DND-41 (cell line): ENCODE measurements around the gene DUSP8.

Source experiments
- CTCF ChIP-seq: IDR thresholded peaks from 2 replicates; pipeline ENCODE4 v1.5.1; 2012; ENCODE audit warnings: borderline replicate concordance, low read length, moderate library complexity, mild to moderate bottlenecking; ENCODE audit not compliant: poor library complexity, severe bottlenecking; ENCODE audit errors: extremely low read depth
- EZH2 ChIP-seq: IDR thresholded peaks from 3 replicates; pipeline ENCODE4 v1.6.1; 2012; ENCODE audit warnings: borderline replicate concordance, low read depth, mild to moderate bottlenecking, moderate library complexity, low read length, inconsistent platforms; ENCODE audit not compliant: severe bottlenecking

- TF ChIP-seq CTCF (no peak), EZH2 (no peak)
Observed at GRCh38 chr11:1559111-1559951, 12.7 kb downstream of the DUSP8 start.
